HG03521 (cell line): Measurements from ENCODE around the gene EFNA2.
"Not testable (repeated sequence)": the region's sequence is repeated elsewhere in the genome, so short reads cannot be mapped to it uniquely, and the experiment has no call there.

Experiments
- ATAC-seq: cut with Tn5 transposase; IDR thresholded peaks from one replicate; pipeline ENCODE4 v1.9.1; 2021; ENCODE audit warnings: mild to moderate bottlenecking, moderate library complexity; ENCODE audit not compliant: unreplicated experiment

EFNA2 gene

GRCh38 chr19:1285737-1286360 lies at the start of gene EFNA2:
Gene EFNA2, plus strand, starts transcription at chr19:1285873. Its CDS starts 296 bp downstream, at chr19:1286169.
- no peak for ATAC-seq

- no peak for ATAC-seq
Observed at GRCh38 chr19:1236576-1236975, 49.1 kb upstream of the EFNA2 start.

- ATAC-seq = no peak
Observed at GRCh38 chr19:1237027-1237659, 48.5 kb upstream of the EFNA2 start.

GRCh38 chr19:1237754-1238368 lies 47.8 kb upstream of the EFNA2 start, which contains the start of gene CBARP:
Gene CBARP, minus strand, starts transcription at chr19:1238005. Its CDS starts 1,905 bp downstream, at chr19:1236100.
- no peak for ATAC-seq

- ATAC-seq = no peak
Observed at GRCh38 chr19:1238369-1239303, 47.0 kb upstream of the EFNA2 start.

GRCh38 chr19:1239420-1239795 lies 46.3 kb upstream of the EFNA2 start:
- no peak for ATAC-seq

- ATAC-seq = peak; percentile 32
Observed at GRCh38 chr19:1239796-1240737, 45.6 kb upstream of the EFNA2 start.

DNA sequence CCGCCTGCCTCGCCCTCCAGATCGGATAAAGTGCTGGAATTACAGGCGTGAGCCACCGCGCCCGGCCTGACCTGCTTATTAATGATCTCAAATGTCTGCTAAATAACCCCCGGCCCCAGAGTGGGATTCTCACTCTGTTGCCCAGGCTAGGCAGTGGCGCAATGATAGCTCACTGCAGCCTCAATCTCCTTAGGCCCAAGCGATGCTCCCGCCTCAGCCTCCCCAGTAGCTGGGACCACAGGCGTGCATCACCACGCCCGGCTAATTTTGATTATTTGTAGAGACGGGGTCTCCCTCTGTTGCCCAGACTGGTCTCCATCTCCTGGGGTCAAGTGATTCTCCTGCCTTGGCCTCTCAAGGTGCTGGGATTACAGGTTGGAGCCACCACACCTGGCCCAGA lies 44.7 kb upstream of the EFNA2 start:
- ATAC-seq = no peak

DNA sequence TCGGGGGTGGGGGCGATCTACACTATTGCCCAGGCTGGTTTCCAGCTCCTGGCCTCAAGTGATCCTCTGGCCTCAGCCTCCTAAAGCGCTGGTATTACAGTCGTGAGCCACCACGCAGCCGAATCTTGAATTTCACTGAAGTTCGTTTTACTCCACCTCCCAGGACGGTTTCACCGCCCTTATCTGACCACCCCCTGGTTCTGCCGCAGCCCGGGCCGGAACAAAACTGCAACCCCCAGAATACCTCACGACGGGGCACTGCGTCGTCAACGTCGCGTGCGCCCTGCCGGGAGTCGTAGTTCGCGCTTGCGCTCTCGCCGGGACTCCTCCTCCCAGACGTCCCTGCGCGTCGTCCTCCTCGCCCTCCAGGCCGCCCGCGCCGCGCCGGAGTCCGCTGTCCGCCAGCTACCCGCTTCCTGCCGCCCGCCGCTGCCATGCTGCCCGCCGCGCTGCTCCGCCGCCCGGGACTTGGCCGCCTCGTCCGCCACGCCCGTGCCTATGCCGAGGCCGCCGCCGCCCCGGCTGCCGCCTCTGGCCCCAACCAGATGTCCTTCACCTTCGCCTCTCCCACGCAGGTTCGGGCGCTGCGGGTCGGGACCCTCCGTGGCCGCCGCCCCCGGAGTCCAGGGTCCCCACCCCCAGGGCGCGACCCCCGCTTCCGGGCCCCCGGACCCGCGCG lies 44.1 kb upstream of the EFNA2 start, which contains the start of gene ATP5F1D:
ATP5F1D (plus strand) TSS at position 335 of the 679 bp plus-strand sequence; CDS start at position 435, 100 bp downstream.
- peak; percentile 57 for ATAC-seq

DNA sequence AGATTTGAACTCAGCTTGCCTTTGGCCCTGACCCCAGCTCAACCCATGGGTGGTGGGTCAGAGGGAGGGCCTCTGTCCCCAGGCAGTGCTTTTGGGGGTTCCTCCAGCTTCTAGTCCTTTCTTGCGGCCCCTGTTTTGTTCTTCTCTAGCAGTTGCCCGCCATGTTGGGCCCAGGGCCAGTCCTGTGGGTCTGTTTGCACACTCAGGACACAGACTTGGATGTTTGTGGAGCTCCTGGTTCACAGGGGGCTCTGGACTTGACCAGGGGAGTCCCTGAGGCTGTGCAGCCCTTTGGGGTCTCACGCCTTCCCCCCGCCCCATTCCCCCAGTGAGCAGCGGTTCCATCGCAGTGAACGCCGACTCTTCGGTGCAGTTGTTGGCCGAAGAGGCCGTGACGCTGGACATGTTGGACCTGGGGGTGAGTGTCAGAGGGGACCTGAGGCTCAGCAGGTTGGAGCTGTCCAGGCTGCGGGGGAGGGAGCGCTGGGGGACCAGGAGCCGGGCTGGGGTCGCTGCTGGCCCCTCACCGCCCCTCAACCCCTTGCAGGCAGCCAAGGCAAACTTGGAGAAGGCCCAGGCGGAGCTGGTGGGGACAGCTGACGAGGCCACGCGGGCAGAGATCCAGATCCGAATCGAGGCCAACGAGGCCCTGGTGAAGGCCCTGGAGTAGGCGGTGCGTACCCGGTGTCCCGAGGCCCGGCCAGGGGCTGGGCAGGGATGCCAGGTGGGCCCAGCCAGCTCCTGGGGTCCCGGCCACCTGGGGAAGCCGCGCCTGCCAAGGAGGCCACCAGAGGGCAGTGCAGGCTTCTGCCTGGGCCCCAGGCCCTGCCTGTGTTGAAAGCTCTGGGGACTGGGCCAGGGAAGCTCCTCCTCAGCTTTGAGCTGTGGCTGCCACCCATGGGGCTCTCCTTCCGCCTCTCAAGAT lies 41.6 kb upstream of the EFNA2 start:
- ATAC-seq = no peak

DNA sequence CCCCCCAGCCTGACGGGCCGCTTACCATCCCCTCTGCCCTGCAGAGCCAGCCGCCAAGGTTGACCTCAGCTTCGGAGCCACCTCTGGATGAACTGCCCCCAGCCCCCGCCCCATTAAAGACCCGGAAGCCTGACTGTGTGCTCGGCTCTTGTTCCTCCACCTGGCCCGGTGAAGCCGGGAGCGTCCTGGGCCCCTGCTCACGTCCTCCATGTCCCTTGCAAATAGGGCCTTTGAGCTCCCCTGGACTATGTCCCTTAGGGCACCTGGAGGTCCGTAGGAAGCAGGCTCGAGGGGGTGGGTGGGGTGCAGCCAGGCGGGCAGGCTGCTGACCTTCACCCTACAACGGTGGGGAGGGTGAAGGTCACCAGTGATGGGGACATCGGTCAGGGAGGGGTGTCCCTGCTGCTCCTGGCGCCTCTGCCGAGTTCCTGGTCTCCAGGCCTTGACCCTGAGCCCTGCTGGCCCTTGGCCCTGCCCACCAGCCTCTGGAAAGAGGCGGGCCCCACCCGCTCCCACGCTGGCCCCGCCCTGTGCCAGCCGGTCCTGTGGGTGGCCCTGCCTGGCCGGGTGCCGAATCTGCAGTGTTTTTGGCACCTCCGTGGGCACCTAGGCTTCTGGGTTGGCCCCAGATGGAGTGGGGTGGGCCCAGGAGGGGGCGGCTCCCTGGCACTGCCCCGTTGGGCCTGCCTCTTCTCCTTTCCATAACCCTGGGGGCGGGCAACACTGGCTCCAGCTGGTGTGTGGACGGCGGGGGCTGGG lies 40.8 kb upstream of the EFNA2 start:
- ATAC-seq = no peak

DNA sequence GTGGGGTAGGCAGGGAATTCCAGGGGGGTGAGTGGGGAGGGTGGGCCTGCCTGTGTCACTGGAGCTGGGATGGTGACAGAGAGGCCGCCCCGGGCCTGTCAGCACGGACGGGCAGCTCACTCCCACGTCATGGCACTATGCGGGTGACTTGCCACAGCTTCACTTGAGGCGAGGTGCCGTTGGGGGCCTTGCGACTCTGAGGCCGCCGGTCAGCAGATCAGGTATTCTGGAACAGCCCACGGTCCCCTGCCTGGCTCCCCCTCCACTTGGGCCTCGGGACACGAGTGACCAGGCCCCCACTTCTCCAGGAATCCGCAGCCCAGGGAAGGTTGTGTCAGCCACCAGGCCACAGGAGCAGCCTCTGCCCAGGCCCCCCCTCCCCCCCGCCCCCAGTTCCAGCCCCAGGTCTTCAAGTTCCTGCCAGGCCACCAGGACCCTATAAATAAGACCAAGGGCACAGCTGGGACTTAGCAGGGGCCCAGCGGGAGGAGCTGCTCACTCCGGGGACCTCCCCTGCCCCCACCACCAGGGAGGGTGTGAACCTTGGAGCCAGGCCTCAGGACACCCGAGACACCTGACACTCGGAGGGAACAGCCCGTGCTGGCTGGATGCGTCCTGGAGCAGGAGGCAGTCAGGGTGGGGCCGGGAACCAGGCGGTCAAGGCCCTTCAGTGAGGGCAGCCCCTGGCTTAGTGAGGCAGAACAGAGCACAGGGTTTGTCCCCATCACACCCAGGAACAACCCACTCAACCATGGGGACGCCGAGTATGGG lies 40.0 kb upstream of the EFNA2 start:
- ATAC-seq = no peak

DNA sequence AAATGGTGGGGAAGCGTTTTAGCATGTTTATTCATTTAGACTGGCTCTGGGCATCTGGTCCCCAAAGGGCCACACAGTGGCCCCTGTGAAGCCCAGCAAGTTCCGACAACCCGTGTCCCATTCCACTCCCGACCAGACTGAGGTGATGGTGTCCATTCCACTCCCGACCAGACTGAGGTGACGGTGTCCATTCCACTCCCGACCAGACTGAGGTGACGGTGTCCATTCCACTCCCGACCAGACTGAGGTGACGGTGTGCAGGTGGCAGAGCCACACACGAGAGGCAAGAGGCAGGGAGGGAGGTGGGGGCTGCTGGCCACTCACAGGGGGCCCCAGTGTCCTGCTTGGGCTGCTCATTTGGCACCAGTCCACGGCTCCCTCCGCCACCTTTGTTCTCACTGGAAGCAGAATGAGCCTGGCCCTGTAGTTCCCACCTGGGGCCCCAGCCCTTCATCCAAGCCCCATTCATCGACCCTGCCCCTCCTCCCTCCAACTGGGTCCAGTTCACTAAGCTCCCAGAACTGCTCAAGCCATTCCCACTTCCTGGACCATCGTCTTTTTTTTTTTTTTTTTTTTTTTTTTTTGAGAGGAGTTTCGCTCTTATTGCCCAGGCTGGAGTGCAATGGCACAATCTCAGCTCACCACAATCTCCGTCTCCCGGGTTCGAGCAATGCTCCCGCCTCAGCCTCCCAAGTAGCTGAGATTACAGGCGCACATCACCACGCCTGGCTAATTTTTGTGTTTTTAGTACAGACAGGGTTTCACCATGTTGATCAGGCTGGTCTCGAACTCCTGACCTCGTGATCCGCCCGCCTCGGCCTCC lies 39.2 kb upstream of the EFNA2 start:
- not testable (repeated sequence) for ATAC-seq

DNA sequence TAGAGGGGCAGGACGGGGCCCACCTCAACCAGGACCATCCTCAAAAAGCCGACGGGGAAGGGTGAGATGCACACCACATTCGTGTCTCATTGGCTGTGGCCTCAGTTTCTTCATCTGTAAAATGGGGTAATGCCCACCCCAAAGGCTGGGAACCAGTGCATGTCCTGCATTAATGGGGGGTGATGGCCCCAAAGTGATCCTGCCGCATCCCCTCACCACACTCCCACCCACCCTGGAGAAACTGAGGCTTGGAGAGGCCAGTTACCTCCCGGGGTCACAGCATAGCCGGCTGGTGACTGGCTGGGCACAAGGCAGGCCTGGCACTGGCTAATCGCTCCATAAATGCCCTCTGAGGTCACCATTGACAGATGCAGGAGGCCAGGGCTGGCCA lies 37.9 kb upstream of the EFNA2 start:
- ATAC-seq = no peak

DNA sequence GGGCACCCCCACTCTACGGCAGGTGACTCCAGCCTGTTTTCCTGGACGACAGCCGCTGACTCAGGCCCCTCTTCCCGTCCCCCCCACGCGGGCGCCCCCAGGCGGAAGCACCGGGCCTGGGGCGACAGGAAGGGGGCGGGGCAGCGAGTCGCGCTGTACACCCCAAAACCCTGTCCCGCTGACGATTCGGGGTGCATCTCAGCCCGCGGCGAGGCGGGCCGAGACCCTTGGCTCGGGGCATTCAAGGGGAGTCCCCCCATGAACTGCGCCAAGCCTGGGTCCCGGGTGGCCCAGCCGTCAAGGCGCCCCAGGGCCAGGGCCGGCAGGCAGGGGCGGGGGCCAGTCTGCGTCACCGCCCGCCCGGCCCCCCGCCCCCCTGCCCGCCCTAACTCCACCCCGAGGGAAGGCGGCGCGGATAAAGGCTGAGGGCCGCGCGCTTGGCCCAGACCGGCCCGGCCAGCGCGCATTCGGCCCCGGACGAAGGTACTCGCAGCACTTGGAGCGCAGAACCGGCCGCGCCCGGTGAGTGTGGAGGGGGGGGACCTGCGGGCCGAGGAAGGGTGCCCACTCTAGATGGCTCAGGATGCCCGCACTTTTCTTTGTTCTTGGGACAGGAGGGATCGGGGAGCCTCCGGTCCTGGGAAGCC lies 37.4 kb upstream of the EFNA2 start, which contains the start of gene MIDN:
MIDN (plus strand) TSS at position 445 of the 647 bp plus-strand sequence. CDS start 1,714 bp downstream, outside the sequence.
- ATAC-seq = peak; percentile 10
